A673 (cell line): ENCODE results near the gene RICTOR.
"Not testable (repeated sequence)": the region's sequence is repeated elsewhere in the genome, so short reads cannot be mapped to it uniquely, and the experiment has no call there.

Experiments used
- CTCF ChIP-seq: fragments of 300-800, 200-600 bp; sonication (generic); conservative IDR thresholded peaks from 2 replicates; pipeline ENCODE4 v1.5.1; 2017; ENCODE audit warnings: low read depth, mild to moderate bottlenecking, antibody characterized with exemption, low read length, moderate library complexity, mixed read lengths
- EZH2 ChIP-seq: fragments of 200-600 bp; sonication (generic); IDR thresholded peaks from 2 replicates; pipeline ENCODE4 v1.6.1; 2017; ENCODE audit warnings: borderline replicate concordance, low read depth, mild to moderate bottlenecking, mixed read lengths, antibody characterized with exemption, low read length; ENCODE audit not compliant: poor library complexity, severe bottlenecking

- not testable (repeated sequence) for TF ChIP-seq CTCF, EZH2
These were observed 63.2 kb downstream of the RICTOR start for GRCh38 chr5:39010958-39011357.
